KMS-11 (cell line): ENCODE measurements around the gene CFAP47.
"Not testable (repeated sequence)": the region's sequence is repeated elsewhere in the genome, so short reads cannot be mapped to it uniquely, and the experiment has no call there.

Source experiments
- H2AFZ ChIP-seq: fragments of 200-600 bp; sonication (generic); 2 replicates; pipeline ENCODE4 v1.6.1; 2016; ENCODE audit warnings: antibody characterized with exemption, mixed run types, low read depth
- H3K27ac ChIP-seq: fragments of 200-600 bp; sonication (generic); 2 replicates; pipeline ENCODE4 v1.6.1; 2016; ENCODE audit warnings: mild to moderate bottlenecking, mixed run types
- H3K27me3 ChIP-seq: fragments of 200-600 bp; sonication (generic); 2 replicates; pipeline ENCODE4 v1.6.1; 2017; ENCODE audit warnings: mild to moderate bottlenecking, low read depth, mixed run types, moderate library complexity; ENCODE audit not compliant: insufficient read depth
- H3K36me3 ChIP-seq: fragments of 200-600 bp; sonication (generic); 2 replicates; pipeline ENCODE4 v1.6.1; 2017; ENCODE audit warnings: mild to moderate bottlenecking, mixed run types; ENCODE audit not compliant: insufficient read depth
- H3K4me1 ChIP-seq: fragments of 200-600 bp; sonication (generic); 2 replicates; pipeline ENCODE4 v1.6.1; 2016; ENCODE audit warnings: mild to moderate bottlenecking, low read depth, mixed run types; ENCODE audit not compliant: poor library complexity, severe bottlenecking
- H3K4me2 ChIP-seq: fragments of 200-600 bp; sonication (generic); 2 replicates; pipeline ENCODE4 v1.7.0; 2016; ENCODE audit warnings: mild to moderate bottlenecking, mixed run types
- H3K4me3 ChIP-seq: fragments of 200-600 bp; sonication (generic); IDR thresholded peaks from 2 replicates; pipeline ENCODE4 v1.6.1; 2017; ENCODE audit warnings: low read depth, low read length, mixed read lengths; ENCODE audit not compliant: insufficient read depth
- H3K79me2 ChIP-seq: fragments of 200-600 bp; sonication (generic); 2 replicates; pipeline ENCODE4 v1.6.1; 2016; ENCODE audit warnings: low read depth, mixed run types; ENCODE audit not compliant: insufficient read depth
- H3K9ac ChIP-seq: fragments of 200-600 bp; sonication (generic); 2 replicates; pipeline ENCODE4 v1.6.1; 2016; ENCODE audit warnings: mild to moderate bottlenecking, mixed run types
- H4K20me1 ChIP-seq: fragments of 200-600 bp; sonication (generic); 2 replicates; pipeline ENCODE4 v1.6.1; 2016; ENCODE audit warnings: mild to moderate bottlenecking, mixed run types; ENCODE audit not compliant: insufficient read depth
- TF ChIP-seq, protein P1 (sequence below): fragments of 200-600 bp; sonication (generic); conservative IDR thresholded peaks from 2 replicates; pipeline ENCODE4 v1.6.1; 2017; ENCODE audit warnings: low read depth, mild to moderate bottlenecking, antibody characterized with exemption, low read length, moderate library complexity, mixed read lengths

CFAP47 gene

DNA sequence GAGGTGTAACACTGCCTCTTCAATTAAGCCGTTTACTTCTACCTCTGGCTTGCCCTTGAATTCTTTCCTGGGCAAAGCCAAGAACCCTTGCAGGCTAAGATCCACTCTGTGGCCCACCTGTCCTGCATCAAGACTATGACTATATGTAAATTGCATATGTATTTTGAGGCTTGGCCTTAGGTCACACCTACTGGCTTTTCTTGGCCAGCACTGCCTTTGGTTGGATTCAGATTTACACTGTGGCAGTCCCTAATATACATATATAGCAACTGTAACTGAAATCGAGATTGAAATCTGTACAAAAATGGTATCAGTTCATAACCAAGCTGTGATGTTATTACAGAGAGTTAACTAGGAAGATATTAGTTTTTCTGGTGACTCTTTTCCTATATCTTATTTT is 151.5 kb downstream of the CFAP47 start:
- H3K4me2 ChIP-seq = no peak overlapping the region
- no peak overlapping the region for H3K9ac ChIP-seq
- H2AFZ ChIP-seq = no peak overlapping the region
- H3K4me3 ChIP-seq = no peak overlapping the region
- no peak overlapping the region for H3K27ac ChIP-seq
- no peaks in the 10 kb centered on the region for H3K4me1 ChIP-seq
- no peaks in the 10 kb centered on the region for H3K36me3 ChIP-seq
- TF ChIP-seq, protein P1, sequence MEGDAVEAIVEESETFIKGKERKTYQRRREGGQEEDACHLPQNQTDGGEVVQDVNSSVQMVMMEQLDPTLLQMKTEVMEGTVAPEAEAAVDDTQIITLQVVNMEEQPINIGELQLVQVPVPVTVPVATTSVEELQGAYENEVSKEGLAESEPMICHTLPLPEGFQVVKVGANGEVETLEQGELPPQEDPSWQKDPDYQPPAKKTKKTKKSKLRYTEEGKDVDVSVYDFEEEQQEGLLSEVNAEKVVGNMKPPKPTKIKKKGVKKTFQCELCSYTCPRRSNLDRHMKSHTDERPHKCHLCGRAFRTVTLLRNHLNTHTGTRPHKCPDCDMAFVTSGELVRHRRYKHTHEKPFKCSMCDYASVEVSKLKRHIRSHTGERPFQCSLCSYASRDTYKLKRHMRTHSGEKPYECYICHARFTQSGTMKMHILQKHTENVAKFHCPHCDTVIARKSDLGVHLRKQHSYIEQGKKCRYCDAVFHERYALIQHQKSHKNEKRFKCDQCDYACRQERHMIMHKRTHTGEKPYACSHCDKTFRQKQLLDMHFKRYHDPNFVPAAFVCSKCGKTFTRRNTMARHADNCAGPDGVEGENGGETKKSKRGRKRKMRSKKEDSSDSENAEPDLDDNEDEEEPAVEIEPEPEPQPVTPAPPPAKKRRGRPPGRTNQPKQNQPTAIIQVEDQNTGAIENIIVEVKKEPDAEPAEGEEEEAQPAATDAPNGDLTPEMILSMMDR = no peak
- H3K79me2 ChIP-seq = no peaks in the 10 kb centered on the region
- no peaks in the 10 kb centered on the region for H3K27me3 ChIP-seq
- H4K20me1 ChIP-seq = no peaks in the 10 kb centered on the region

DNA sequence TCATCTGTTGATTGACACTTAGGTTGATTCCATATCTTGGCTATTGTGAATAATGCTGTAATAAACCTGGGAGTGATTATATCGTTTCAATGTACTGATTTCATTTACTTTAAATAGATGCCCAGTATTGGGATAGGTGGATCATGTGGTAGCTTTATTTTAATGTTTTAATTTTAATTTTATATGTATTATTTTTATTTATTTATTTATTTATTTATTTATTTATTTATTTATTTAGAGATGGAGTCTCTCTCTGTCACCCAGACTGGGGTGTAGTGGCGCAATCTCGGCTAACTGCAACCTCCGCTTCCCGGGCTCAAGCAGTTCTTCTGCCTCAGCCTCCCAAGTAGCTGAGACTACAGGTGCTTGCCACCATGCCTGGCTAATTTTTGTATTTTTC is 155.5 kb downstream of the CFAP47 start:
- H3K27ac ChIP-seq, H3K27me3 ChIP-seq, H3K4me2 ChIP-seq, H2AFZ ChIP-seq, H3K79me2 ChIP-seq, H3K4me3 ChIP-seq, H3K4me1 ChIP-seq, H4K20me1 ChIP-seq, H3K36me3 ChIP-seq, H3K9ac ChIP-seq: not testable (repeated sequence)

DNA sequence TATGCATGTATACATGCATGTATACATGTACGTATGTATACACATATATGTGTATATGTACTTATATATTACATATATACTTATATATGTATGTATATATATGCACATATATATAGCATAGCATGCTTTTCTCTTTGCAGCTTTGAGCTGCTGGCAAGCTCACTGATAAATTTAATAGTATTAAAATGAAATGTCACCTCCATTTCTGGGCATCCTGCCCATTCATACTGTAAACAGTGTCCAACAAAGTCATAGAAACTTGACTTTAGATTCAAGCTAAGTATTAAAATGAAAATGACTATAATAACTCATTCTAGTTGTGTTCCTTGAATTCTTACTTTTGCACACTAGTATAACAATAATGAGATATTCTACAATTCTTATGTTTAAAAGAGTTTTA is 163.7 kb downstream of the CFAP47 start:
- no peaks in the 10 kb centered on the region for H3K4me1 ChIP-seq
- no peak overlapping the region for H3K4me2 ChIP-seq
- H3K9ac ChIP-seq = no peak overlapping the region
- H2AFZ ChIP-seq = no peak overlapping the region
- TF ChIP-seq, protein P1 = no peak
- no peaks in the 10 kb centered on the region for H4K20me1 ChIP-seq
- H3K36me3 ChIP-seq = no peaks in the 10 kb centered on the region
- no peaks in the 10 kb centered on the region for H3K79me2 ChIP-seq
- no peaks in the 10 kb centered on the region for H3K27me3 ChIP-seq
- H3K4me3 ChIP-seq = no peak overlapping the region
- H3K27ac ChIP-seq = no peak overlapping the region

DNA sequence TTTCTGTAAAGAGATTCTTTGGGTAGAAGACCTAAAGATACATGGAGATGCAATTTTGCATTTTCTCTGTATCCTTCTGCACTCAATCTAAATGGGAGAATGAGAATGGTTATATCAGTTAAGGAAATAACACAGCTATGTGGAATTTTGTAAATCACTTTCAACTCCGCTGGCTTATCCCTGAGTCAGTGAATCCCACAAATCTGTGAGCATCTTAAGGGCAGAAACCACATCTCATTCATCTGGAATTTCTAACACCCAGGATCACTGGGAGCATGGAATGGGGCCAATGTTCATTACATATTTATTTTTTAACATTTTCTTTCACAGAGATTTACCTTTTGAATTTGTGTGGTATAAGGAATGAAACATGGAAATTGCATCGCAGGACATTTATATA is 167.8 kb downstream of the CFAP47 start:
- TF ChIP-seq, protein P1 = no peak
- Histone ChIP-seq H3K9ac (no peak overlapping the region), H3K36me3 (no peaks in the 10 kb centered on the region), H3K27me3 (no peaks in the 10 kb centered on the region), H3K4me2 (no peak overlapping the region), H2AFZ (no peak overlapping the region), H3K4me1 (no peaks in the 10 kb centered on the region), H4K20me1 (no peaks in the 10 kb centered on the region), H3K27ac (no peak overlapping the region), H3K79me2 (no peaks in the 10 kb centered on the region), H3K4me3 (no peak overlapping the region)

DNA sequence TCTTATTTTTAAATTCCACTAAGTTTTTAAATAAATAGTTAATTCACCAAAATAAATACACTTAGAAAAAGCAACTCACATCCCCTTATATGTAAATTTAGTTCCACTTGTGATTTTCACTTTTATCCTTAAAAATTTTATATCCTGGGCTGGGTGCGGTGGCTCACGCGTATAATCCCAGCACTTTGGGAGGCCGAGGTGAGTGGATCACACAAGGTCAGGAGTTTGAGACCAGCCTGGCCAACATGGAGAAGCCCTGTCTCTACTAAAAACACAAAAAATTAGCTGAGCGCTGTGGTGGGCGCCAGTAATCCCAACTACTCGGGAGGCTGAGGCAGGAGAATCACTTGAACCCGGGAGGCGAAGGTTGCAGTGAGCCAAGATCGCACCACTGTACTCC is 169.4 kb downstream of the CFAP47 start:
- H3K36me3 ChIP-seq, H3K27me3 ChIP-seq, H3K27ac ChIP-seq: not testable (repeated sequence)

DNA sequence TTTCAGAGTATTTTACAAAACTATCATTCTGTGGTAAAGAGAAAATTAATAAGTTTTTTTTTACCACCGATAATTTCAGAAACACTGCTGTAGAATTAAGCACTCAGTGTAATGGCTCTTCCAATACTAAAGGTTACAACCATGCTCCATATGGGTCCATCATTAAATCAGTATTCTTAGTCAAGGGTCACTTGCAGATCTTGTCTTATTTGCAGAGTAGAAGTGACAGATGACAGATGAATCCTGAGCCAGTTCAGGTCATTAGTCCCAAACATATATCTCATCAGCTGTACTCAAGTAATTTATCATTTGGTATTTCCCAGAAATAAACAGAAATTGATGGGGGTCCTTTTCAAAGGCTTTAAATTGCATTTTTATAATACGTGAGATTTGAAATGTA is 182.9 kb downstream of the CFAP47 start:
- Histone ChIP-seq H4K20me1 (no peaks in the 10 kb centered on the region), H3K27ac (no peak overlapping the region), H3K9ac (no peak overlapping the region), H3K4me1 (no peaks in the 10 kb centered on the region), H3K36me3 (no peaks in the 10 kb centered on the region), H3K79me2 (no peaks in the 10 kb centered on the region), H3K4me2 (no peak overlapping the region), H3K27me3 (no peaks in the 10 kb centered on the region), H3K4me3 (no peak overlapping the region), H2AFZ (no peak overlapping the region)
- TF ChIP-seq, protein P1 = no peak

More for the DNA sequence above, 169.4 kb downstream of the CFAP47 start:
- not testable (repeated sequence) for H2AFZ ChIP-seq, H3K4me2 ChIP-seq, H3K9ac ChIP-seq, H4K20me1 ChIP-seq, H3K4me1 ChIP-seq, H3K4me3 ChIP-seq, H3K79me2 ChIP-seq
